Measurements from ENCODE around the gene SLC22A23. TPM values are rescaled to one million over a fixed set of nuclear protein-coding genes. Genes with fewer than 3 reads are reported as not detected.

SLC22A23 gene
- total RNA-seq, 2 experiments from 2014 or later, result 0.37 to 0.39 TPM

- Mint-ChIP-seq H3K36me3 (ENCODE audit: low read depth) (no peaks in the 10 kb centered on the region), H3K27me3 (no peaks in the 10 kb centered on the region), H3K9me3 (ENCODE audit: low read depth) (no peaks in the 10 kb centered on the region), H3K4me1 (no peaks in the 10 kb centered on the region), H3K27ac (no peak overlapping the region), H3K4me3 (no peak overlapping the region)
- ChIA-PET POLR2A (interaction anchor here (0.7 kb wide), 1 partner anchor 432 kb away, joined by 5 read pairs; no protein-coding TSS in a partner anchor), CTCF (interaction anchor here (1.0 to 1.4 kb wide), 4 partner anchors 9 to 653 kb away, joined by 3 to 4 read pairs (median 4); no protein-coding TSS in a partner anchor)
- ATAC-seq, result no peak
- DNase-seq, result no peak
- intact Hi-C loops (cut with DNase I, micrococcal nuclease), result no loop called here
Measured at GRCh38 chr6:3285732-3286131, 171.1 kb downstream of the SLC22A23 start.

GRCh38 chr6:3285049-3285639 is 171.7 kb downstream of the SLC22A23 start:
- ATAC-seq (no peak), DNase-seq (no peak)
- intact Hi-C loops (cut with DNase I, micrococcal nuclease), result no loop called here
- no peaks in the 10 kb centered on the region for H3K9me3 Mint-ChIP-seq (ENCODE audit: low read depth)
- no peaks in the 10 kb centered on the region for H3K36me3 Mint-ChIP-seq (ENCODE audit: low read depth)
- no peaks in the 10 kb centered on the region for H3K27me3 Mint-ChIP-seq
- H3K27ac Mint-ChIP-seq, result no peak overlapping the region
- H3K4me3 Mint-ChIP-seq, result no peak overlapping the region
- H3K4me1 Mint-ChIP-seq, result no peaks in the 10 kb centered on the region
- ChIA-PET CTCF (interaction anchor here (1.0 to 1.9 kb wide), 7 partner anchors 9 to 653 kb away, joined by 3 to 7 read pairs (median 4); no protein-coding TSS in a partner anchor), POLR2A (interaction anchor here (0.7 kb wide), 1 partner anchor 433 kb away, joined by 5 read pairs; no protein-coding TSS in a partner anchor)

GRCh38 chr6:3284436-3284876 is 172.4 kb downstream of the SLC22A23 start:
- CTCF ChIA-PET, result interaction anchor here (1.1 to 1.9 kb wide), 4 partner anchors 8 to 447 kb away, joined by 4 to 7 read pairs (median 4); no protein-coding TSS in a partner anchor
- no peaks in the 10 kb centered on the region for H3K27me3 Mint-ChIP-seq
- no peaks in the 10 kb centered on the region for H3K9me3 Mint-ChIP-seq (ENCODE audit: low read depth)
- no peak overlapping the region for H3K4me3 Mint-ChIP-seq
- H3K27ac Mint-ChIP-seq, result no peak overlapping the region
- intact Hi-C loops (cut with DNase I, micrococcal nuclease), result no loop called here
- POLR2A ChIA-PET, result no interaction called here
- H3K4me1 Mint-ChIP-seq, result peaks cover 3% of the 10 kb centered on the region
- no peaks in the 10 kb centered on the region for H3K36me3 Mint-ChIP-seq (ENCODE audit: low read depth)
- ATAC-seq, result no peak
- no peak for DNase-seq

- Mint-ChIP-seq H3K36me3 (ENCODE audit: low read depth) (no peaks in the 10 kb centered on the region), H3K27ac (no peak overlapping the region), H3K4me1 (peaks cover 3% of the 10 kb centered on the region), H3K27me3 (no peaks in the 10 kb centered on the region), H3K4me3 (no peak overlapping the region), H3K9me3 (ENCODE audit: low read depth) (no peaks in the 10 kb centered on the region)
- ChIA-PET CTCF (interaction anchor here (0.6 to 1.9 kb wide), 4 partner anchors 12 to 447 kb away, joined by 3 to 7 read pairs (median 4); no protein-coding TSS in a partner anchor), POLR2A (no interaction called here)
- ATAC-seq (no peak), DNase-seq (no peak)
- intact Hi-C loops (cut with DNase I, micrococcal nuclease), result no loop called here
Measured at GRCh38 chr6:3283641-3284435, 173.0 kb downstream of the SLC22A23 start.

GRCh38 chr6:3283241-3283640 is 173.6 kb downstream of the SLC22A23 start:
- Mint-ChIP-seq H3K27ac (no peak overlapping the region), H3K9me3 (ENCODE audit: low read depth) (no peaks in the 10 kb centered on the region), H3K27me3 (no peaks in the 10 kb centered on the region), H3K36me3 (ENCODE audit: low read depth) (no peaks in the 10 kb centered on the region), H3K4me1 (peaks cover 3% of the 10 kb centered on the region), H3K4me3 (no peak overlapping the region)
- intact Hi-C loops (cut with DNase I, micrococcal nuclease), result no loop called here
- ChIA-PET POLR2A (no interaction called here), CTCF (interaction anchor here (0.6 to 1.9 kb wide), 3 partner anchors 11 to 448 kb away, joined by 3 to 7 read pairs (median 4); no protein-coding TSS in a partner anchor)
- ATAC-seq (no peak), DNase-seq (no peak)

GRCh38 chr6:3282476-3283236 is 174.2 kb downstream of the SLC22A23 start:
- H3K4me3 Mint-ChIP-seq, result no peak overlapping the region
- ChIA-PET CTCF (interaction anchor here (1.0 to 3.5 kb wide), 2 partner anchors 448 to 768 kb away, joined by 4 to 73 read pairs; no protein-coding TSS in a partner anchor), POLR2A (no interaction called here)
- no peak overlapping the region for H3K27ac Mint-ChIP-seq
- no peak for DNase-seq
- H3K36me3 Mint-ChIP-seq (ENCODE audit: low read depth), result no peaks in the 10 kb centered on the region
- no peaks in the 10 kb centered on the region for H3K9me3 Mint-ChIP-seq (ENCODE audit: low read depth)
- H3K27me3 Mint-ChIP-seq, result no peaks in the 10 kb centered on the region
- intact Hi-C loops (cut with DNase I, micrococcal nuclease), result no loop called here
- ATAC-seq, result no peak
- H3K4me1 Mint-ChIP-seq, result peaks cover 3% of the 10 kb centered on the region

- ATAC-seq (no peak), DNase-seq (no peak)
- ChIA-PET CTCF (interaction anchor here (0.7 to 3.5 kb wide), 5 partner anchors 10 to 769 kb away, joined by 3 to 73 read pairs (median 4); no protein-coding TSS in a partner anchor), POLR2A (no interaction called here)
- H3K27ac Mint-ChIP-seq, result no peak overlapping the region
- H3K27me3 Mint-ChIP-seq, result no peaks in the 10 kb centered on the region
- H3K4me1 Mint-ChIP-seq, result peaks cover 3% of the 10 kb centered on the region
- intact Hi-C loops (cut with DNase I, micrococcal nuclease), result no loop called here
- no peak overlapping the region for H3K4me3 Mint-ChIP-seq
- no peaks in the 10 kb centered on the region for H3K9me3 Mint-ChIP-seq (ENCODE audit: low read depth)
- H3K36me3 Mint-ChIP-seq (ENCODE audit: low read depth), result no peaks in the 10 kb centered on the region
Measured at GRCh38 chr6:3281631-3282475, 175.0 kb downstream of the SLC22A23 start.

GRCh38 chr6:3280866-3281465 is 175.9 kb downstream of the SLC22A23 start:
- Mint-ChIP-seq H3K36me3 (ENCODE audit: low read depth) (no peaks in the 10 kb centered on the region), H3K27me3 (no peaks in the 10 kb centered on the region), H3K9me3 (ENCODE audit: low read depth) (no peaks in the 10 kb centered on the region), H3K4me3 (no peak overlapping the region), H3K27ac (no peak overlapping the region), H3K4me1 (peaks cover 3% of the 10 kb centered on the region)
- intact Hi-C loops (cut with DNase I, micrococcal nuclease), result no loop called here
- ChIA-PET POLR2A (no interaction called here), CTCF (interaction anchor here (1.2 to 3.5 kb wide), 2 partner anchors 9 to 450 kb away, joined by 6 to 73 read pairs; no protein-coding TSS in a partner anchor)
- DNase-seq (no peak), ATAC-seq (no peak)

GRCh38 chr6:3280091-3280490 is 176.8 kb downstream of the SLC22A23 start:
- Mint-ChIP-seq H3K27ac (no peak overlapping the region), H3K4me3 (no peak overlapping the region), H3K9me3 (ENCODE audit: low read depth) (no peaks in the 10 kb centered on the region), H3K4me1 (peaks cover 3% of the 10 kb centered on the region), H3K27me3 (no peaks in the 10 kb centered on the region), H3K36me3 (ENCODE audit: low read depth) (no peaks in the 10 kb centered on the region)
- ChIA-PET POLR2A (no interaction called here), CTCF (interaction anchor here (0.6 to 3.5 kb wide), 17 partner anchors 8 to 734 kb away, joined by 3 to 73 read pairs (median 3); no protein-coding TSS in a partner anchor)
- DNase-seq, result no peak
- intact Hi-C loops (cut with DNase I, micrococcal nuclease), result no loop called here
- no peak for ATAC-seq

GRCh38 chr6:3278691-3279090 is 178.2 kb downstream of the SLC22A23 start:
- ATAC-seq, result no peak
- H3K27ac Mint-ChIP-seq, result no peak overlapping the region
- DNase-seq, result no peak
- ChIA-PET POLR2A (no interaction called here), CTCF (interaction anchor here (0.6 to 1.4 kb wide), 4 partner anchors 19 to 1936 kb away, joined by 3 read pairs; no protein-coding TSS in a partner anchor)
- no peaks in the 10 kb centered on the region for H3K27me3 Mint-ChIP-seq
- no peak overlapping the region for H3K4me3 Mint-ChIP-seq
- H3K4me1 Mint-ChIP-seq, result peaks cover 8% of the 10 kb centered on the region
- no peaks in the 10 kb centered on the region for H3K36me3 Mint-ChIP-seq (ENCODE audit: low read depth)
- no peaks in the 10 kb centered on the region for H3K9me3 Mint-ChIP-seq (ENCODE audit: low read depth)
- intact Hi-C loops (cut with DNase I, micrococcal nuclease), result loop anchor here (1.0 to 5.0 kb wide), 3 partner anchors 134 to 454 kb away; partner anchors contain the start of gene SLC22A23 (in 2 of the 2)
